NCI-H1417 treated with DMSO at 0.1 percent for 48 hours (cell line): Measurements from ENCODE around the gene OBSL1.

Experiments used
- DNase-seq: peaks from one replicate; lab custom pipeline; 2025; lab: John Stamatoyannopoulos, UW

The OBSL1 gene

DNA sequence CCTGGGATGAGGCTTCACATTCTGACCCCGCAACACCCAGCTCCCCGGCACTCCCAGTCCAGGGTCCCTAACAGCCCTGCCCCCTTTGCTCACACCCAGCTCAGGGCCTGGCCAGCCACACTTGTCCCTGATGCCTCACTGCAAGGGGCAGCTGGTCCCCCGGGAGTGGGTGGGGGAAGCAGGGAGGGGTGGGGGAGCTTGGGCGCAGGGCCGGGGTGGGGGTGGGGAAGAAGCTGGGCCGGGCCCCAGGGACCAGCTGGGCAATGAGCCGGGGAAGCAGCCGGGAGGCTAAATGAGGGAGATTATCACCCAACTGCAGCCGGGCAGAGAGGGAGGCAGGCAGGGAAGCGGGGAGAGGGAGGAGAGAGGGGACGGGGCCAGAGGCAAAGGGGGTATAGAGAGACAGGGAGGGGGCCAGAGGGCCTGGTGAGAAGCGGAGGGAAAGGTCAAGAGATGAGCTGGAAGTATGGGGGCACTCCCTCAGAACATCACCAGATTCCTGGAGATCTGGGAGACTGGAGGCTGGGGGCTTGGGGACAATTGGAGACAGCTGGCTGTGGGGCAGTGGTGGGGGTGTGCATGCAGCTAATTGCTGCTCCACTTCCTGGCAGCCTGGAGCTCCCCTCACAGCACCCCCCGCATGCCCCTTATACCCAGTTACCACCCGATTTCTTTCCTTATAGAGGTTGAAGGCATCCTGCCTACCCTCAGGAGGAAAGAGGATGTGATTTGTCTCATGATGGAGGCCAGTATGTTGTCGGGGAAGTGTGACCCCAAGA lies 59.6 kb downstream of the OBSL1 start:
- no peak for DNase-seq

DNA sequence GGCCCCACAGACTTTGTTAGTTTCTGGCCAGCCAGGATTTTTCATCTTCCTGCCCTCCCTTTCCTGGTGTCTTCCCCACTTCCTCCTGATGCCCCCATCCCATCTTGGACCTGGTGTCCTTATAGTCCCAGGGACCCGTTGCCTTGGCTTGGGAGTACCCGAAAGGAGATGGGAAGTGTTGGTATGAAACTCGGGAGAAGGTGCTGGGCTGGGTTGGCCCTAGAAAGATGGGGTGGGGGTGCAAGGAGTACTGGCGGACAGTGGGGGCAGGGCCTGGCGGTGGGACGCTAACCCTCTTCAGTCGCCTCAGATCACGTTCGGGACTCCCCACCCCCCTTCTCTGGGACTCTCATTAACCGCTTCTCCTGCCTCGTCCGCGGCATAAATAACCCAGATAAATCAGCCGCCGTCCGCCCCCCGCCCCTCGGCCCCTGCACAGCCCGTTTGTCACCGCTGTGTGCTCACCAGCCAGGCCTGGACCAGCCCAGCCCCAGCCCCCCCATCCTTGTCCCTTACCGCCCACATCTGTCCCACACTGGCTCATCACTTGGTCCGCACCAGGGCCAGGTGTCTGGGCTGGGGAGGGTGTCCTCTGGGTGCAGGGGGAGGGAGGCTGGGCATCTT lies 60.7 kb downstream of the OBSL1 start:
- DNase-seq: no peak

GRCh38 chr2:219509780-219510511 lies 61.4 kb downstream of the OBSL1 start:
- DNase-seq: no peak

- no peak for DNase-seq
Observed at GRCh38 chr2:219508971-219509779, 62.2 kb downstream of the OBSL1 start.

- no peak for DNase-seq
Observed at GRCh38 chr2:219508444-219508734, 63.0 kb downstream of the OBSL1 start.

DNA sequence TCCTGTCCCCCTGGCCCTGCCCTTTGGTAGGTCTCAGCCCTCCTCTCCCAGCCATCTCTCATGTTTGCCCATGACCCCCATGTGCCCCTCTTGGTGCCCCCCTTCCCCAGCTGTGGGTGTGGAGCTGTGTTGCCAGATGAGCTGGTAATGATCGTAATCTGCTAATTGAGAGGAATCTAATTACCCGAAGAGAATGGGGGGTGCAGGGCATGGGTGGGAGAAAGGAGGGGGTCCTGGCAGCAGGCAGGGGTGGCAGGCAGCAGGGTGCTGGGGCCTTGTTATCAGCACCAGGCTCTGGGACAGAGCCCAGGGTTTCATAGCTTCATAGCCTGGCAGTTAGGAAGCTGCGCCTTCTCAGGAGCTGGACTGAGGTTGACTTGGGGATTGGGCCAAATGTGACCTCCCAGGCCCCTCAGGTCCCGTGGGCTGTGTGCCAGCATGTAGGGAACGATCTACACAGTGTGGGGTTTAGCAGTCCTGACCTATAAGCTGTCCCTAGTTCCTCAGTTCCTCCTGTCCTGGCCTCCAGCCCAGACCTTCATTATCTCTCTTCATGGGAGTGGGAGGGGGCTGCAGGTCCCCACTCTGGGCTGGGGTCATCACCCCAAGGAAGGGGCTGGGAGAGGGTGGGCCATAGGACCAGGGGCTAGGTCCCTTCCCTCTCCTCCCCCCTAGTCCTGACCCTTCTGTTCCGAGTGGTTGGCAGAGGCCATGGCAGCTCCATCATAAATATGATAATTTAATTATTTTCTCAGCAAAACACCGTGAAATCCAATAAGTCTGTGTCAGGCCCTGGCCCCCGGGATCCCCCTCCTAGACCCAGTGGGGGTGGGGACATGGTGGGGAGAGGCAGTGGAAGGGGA lies 63.5 kb downstream of the OBSL1 start:
- no peak for DNase-seq

GRCh38 chr2:219506802-219507526 lies 64.4 kb downstream of the OBSL1 start:
- DNase-seq: no peak

DNA sequence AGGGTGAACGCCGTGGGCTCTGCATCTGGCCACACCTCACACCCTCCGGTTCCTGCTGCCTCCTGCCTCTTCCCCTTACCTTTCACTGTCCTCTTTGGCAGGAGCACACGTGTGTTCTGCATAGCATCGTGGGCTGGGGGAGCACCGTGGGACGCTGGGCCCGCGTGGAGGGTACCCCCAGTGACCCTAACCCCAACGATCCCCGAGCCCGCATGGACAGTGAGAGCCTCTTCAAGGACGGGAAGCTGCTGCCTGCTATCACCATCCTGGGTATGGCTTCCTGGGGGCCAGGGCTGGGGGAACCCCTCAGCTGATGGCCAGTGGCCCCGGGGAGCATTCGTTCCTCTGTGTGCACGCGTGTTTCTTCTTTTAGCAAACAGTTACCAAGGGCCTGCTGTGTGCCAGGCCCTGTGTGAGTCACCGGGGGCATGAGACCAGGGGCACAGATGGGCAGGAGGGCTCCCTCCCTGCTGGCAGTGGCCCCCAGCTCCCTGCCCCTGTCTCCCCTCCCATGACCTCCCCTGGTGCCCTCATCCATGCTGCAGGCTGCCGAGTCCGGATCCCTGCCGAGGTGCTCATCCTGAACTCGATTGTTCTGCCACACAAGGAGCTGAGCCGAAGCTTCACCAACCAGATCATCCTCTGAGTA lies 65.1 kb downstream of the OBSL1 start:
- DNase-seq: no peak

DNA sequence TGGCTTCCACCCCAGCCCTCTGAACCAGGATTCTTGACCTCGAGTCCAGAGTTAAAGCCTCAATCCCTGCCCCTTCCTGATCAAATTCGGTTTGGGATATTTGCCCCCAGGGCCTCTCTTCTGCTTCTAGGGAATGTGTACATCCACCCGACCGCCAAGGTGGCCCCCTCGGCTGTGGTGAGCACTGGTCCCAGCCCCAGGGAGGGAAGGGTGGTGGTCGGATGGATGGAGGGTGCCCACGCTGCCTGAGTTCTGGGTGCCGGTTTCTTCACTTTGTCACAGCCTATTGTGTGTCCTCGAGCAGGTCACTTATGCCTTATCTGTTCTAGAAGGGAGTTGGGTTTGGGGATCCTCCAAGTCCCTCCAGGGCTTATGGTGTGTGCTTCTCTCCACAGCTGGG lies 65.8 kb downstream of the OBSL1 start:
- DNase-seq: no peak

DNA sequence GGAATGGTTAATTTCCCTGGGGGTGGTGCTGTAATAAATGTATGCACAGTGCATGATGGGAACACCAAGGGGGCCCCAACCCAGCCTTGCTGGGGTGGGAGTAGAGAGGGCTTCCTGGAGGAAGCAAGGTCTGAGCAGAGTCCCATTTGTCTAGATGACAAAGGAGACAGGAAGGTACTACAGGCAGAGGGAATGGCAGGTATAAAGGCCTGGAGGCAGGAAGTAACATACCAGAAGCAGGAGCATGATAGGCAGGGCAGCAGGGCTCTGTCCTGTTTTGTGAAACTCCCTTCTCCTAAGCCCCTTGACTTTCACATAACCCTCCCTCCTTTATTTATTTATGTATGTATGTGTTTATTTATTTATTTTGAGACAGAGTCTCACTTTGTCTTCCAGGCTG lies 68.7 kb downstream of the OBSL1 start:
- DNase-seq: no peak

- DNase-seq: no peak
Observed at GRCh38 chr2:219501849-219502248, 69.5 kb downstream of the OBSL1 start.
